ENCODE measurements around the gene CHST15. TPM values are rescaled to one million over a fixed set of nuclear protein-coding genes. Genes with fewer than 3 reads are reported as not detected.
A peak's percentile ranks its signal among the peaks of the same experiment; 100 is the strongest.

The CHST15 gene
- total RNA-seq: 1.1 TPM

GRCh38 chr10:124092860-124093773, at the start of gene CHST15:
Gene CHST15, minus strand, starts transcription at chr10:124093598. Its CDS starts 47,386 bp downstream, at chr10:124046212.
- peak in 1 of 3 donors; percentile 19 for DNase-seq (ENCODE audit: low read depth in 2 of 3, low spot score in 2 of 3)

GRCh38 chr10:124142960-124143359, 49.6 kb upstream of the CHST15 start:
- peak in 1 of 3 donors; percentile 39 for DNase-seq (ENCODE audit: low read depth in 2 of 3, low spot score in 2 of 3)

GRCh38 chr10:124142006-124142739, 48.8 kb upstream of the CHST15 start:
- no peak for DNase-seq (ENCODE audit: low read depth in 2 of 3, low spot score in 2 of 3)

GRCh38 chr10:124138883-124139348, 45.5 kb upstream of the CHST15 start:
- no peak for DNase-seq (ENCODE audit: low read depth in 2 of 3, low spot score in 2 of 3)

- no peak for DNase-seq (ENCODE audit: low read depth in 2 of 3, low spot score in 2 of 3)
Observed at GRCh38 chr10:124138195-124138882, 44.9 kb upstream of the CHST15 start.

GRCh38 chr10:124134251-124134893, 41.0 kb upstream of the CHST15 start:
- no peak for DNase-seq (ENCODE audit: low read depth in 2 of 3, low spot score in 2 of 3)

- DNase-seq (ENCODE audit: low read depth in 2 of 3, low spot score in 2 of 3): no peak
Observed at GRCh38 chr10:124132876-124133275, 39.5 kb upstream of the CHST15 start.

- DNase-seq (ENCODE audit: low read depth in 2 of 3, low spot score in 2 of 3): no peak
Observed at GRCh38 chr10:124132306-124132705, 38.9 kb upstream of the CHST15 start.

- no peak for DNase-seq (ENCODE audit: low read depth in 2 of 3, low spot score in 2 of 3)
Observed at GRCh38 chr10:124131172-124131571, 37.8 kb upstream of the CHST15 start.

GRCh38 chr10:124130198-124130900, 37.0 kb upstream of the CHST15 start:
- no peak for DNase-seq (ENCODE audit: low read depth in 2 of 3, low spot score in 2 of 3)

- DNase-seq (ENCODE audit: low read depth in 2 of 3, low spot score in 2 of 3): no peak
Observed at GRCh38 chr10:124129471-124129870, 36.1 kb upstream of the CHST15 start.

- DNase-seq (ENCODE audit: low read depth in 2 of 3, low spot score in 2 of 3): no peak
Observed at GRCh38 chr10:124128811-124129145, 35.4 kb upstream of the CHST15 start.

- no peak for DNase-seq (ENCODE audit: low read depth in 2 of 3, low spot score in 2 of 3)
Observed at GRCh38 chr10:124127965-124128810, 34.8 kb upstream of the CHST15 start.

- DNase-seq (ENCODE audit: low read depth in 2 of 3, low spot score in 2 of 3): no peak
Observed at GRCh38 chr10:124127563-124127962, 34.2 kb upstream of the CHST15 start.

- DNase-seq (ENCODE audit: low read depth in 2 of 3, low spot score in 2 of 3): no peak
Observed at GRCh38 chr10:124126983-124127385, 33.6 kb upstream of the CHST15 start.

GRCh38 chr10:124126145-124126982, 33.0 kb upstream of the CHST15 start:
- no peak for DNase-seq (ENCODE audit: low read depth in 2 of 3, low spot score in 2 of 3)

- peak in 1 of 3 donors; percentile 53 for DNase-seq (ENCODE audit: low read depth in 2 of 3, low spot score in 2 of 3)
Observed at GRCh38 chr10:124125305-124126116, 32.1 kb upstream of the CHST15 start.
